ENCODE data around the gene CCDC40. TPM values are rescaled to one million over a fixed set of nuclear protein-coding genes. Genes with fewer than 3 reads are reported as not detected.

CCDC40 gene
- total and polyA plus RNA-seq, 9 of the 15 experiments (the other 6 are each of a cell fraction or from before 2014, with no cell fraction given): 0.07 to 0.33 TPM; not detected in 7

DNA sequence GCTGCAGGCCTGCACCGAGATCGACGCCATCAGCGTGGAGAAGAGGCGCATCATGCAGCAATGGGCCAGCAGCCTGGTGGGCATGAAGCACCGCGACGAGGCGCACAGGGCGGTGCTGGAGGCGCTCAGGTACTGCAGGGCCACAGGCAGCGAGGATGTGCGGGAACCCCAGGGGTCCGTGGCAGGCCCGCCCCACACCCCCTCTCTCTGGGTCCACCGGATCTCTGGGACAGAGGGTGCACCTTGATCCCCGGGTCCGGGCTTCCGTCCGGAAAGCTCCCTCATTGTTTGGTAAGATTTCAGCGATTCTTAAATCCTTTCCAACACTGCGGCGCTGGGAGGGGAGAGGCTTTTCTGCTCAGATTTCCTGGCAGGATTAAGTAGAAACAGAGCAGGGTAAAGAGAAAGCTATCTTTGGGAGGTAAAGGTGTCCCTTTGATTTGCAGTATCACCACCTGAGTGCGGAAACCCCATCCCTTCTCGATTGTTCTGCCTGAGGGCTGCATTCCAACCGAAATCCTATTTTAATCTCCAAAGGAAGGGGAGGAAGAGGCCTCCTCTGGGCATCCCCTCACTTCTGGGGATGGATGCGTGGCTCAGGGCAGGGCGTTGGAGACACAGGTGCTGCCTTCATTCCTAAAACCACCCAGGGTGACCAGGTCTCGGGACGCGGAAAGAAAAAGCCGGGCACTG is 29.2 kb downstream of the CCDC40 start:
- 45% methylated on average over 16 of the region's 32 CpGs for WGBS (ENCODE audit: insufficient coverage, low coverage, missing lambda C conversion rate)
- POLR2A ChIA-PET: no interaction called here
- no TSS peak for BruUV-seq (replicated peaks)
- H3K9ac ChIP-seq (ENCODE audit: insufficient read depth in 1 of 2, low read depth in 2 of 2, low read length in 2 of 2): no peak overlapping the region
- DNase-seq (ENCODE audit: extremely low read depth in 1 of 4, low spot score in 3 of 4) (no peak), ATAC-seq (no peak), FAIRE-seq (no peak)
- in situ Hi-C loops (cut with MboI) (no loop called here), intact Hi-C loops (cut with micrococcal nuclease) (no loop called here)
- no peaks in the 10 kb centered on the region for H4K20me1 ChIP-seq (replicated peaks; ENCODE audit: control insufficient read depth, insufficient read depth, low read length)
- H2AFZ ChIP-seq (ENCODE audit: low read depth, low read length): no peak overlapping the region
- H3K79me2 ChIP-seq (ENCODE audit: control insufficient read depth, insufficient read depth, low read length): no peaks in the 10 kb centered on the region
- H3K4me1 ChIP-seq (replicated peaks in 1 of 2; ENCODE audit: control insufficient read depth in 2 of 2, insufficient read depth in 2 of 2, low read length in 2 of 2): peaks cover 15 to 20% of the 10 kb centered on the region in 2 experiments
- no peak overlapping the region for H3K4me3 ChIP-seq
- no peak overlapping the region for H3K4me2 ChIP-seq (ENCODE audit: insufficient read depth, low read length)
- TF ChIP-seq, protein P1, sequence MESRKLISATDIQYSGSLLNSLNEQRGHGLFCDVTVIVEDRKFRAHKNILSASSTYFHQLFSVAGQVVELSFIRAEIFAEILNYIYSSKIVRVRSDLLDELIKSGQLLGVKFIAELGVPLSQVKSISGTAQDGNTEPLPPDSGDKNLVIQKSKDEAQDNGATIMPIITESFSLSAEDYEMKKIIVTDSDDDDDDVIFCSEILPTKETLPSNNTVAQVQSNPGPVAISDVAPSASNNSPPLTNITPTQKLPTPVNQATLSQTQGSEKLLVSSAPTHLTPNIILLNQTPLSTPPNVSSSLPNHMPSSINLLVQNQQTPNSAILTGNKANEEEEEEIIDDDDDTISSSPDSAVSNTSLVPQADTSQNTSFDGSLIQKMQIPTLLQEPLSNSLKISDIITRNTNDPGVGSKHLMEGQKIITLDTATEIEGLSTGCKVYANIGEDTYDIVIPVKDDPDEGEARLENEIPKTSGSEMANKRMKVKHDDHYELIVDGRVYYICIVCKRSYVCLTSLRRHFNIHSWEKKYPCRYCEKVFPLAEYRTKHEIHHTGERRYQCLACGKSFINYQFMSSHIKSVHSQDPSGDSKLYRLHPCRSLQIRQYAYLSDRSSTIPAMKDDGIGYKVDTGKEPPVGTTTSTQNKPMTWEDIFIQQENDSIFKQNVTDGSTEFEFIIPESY (CRISPR knock-in tag; IDR thresholded peaks at IDR 0.05): peak; percentile 92
- TF ChIP-seq, protein P2, sequence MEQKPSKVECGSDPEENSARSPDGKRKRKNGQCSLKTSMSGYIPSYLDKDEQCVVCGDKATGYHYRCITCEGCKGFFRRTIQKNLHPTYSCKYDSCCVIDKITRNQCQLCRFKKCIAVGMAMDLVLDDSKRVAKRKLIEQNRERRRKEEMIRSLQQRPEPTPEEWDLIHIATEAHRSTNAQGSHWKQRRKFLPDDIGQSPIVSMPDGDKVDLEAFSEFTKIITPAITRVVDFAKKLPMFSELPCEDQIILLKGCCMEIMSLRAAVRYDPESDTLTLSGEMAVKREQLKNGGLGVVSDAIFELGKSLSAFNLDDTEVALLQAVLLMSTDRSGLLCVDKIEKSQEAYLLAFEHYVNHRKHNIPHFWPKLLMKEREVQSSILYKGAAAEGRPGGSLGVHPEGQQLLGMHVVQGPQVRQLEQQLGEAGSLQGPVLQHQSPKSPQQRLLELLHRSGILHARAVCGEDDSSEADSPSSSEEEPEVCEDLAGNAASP (IDR thresholded peaks at IDR 0.05): no peak
- H3K36me3 ChIP-seq (ENCODE audit: control insufficient read depth, insufficient read depth, low read length): no peaks in the 10 kb centered on the region
- no peaks in the 10 kb centered on the region for H3K9me3 ChIP-seq (replicated peaks; ENCODE audit: control insufficient read depth, insufficient read depth, low read depth, low read length)
- no peaks in the 10 kb centered on the region for H3K9me1 ChIP-seq (ENCODE audit: control insufficient read depth, insufficient read depth, low read length)
- CTCF ChIA-PET (ENCODE audit: low intra/inter-chr PET ratio): no interaction called here
- peaks cover 4 to 52% of the 10 kb centered on the region in 2 experiments for H3K27me3 ChIP-seq (ENCODE audit: control insufficient read depth in 2 of 2, insufficient read depth in 2 of 2, low read length in 2 of 2)
- H3K27ac ChIP-seq (ENCODE audit: extremely low read depth, low read depth, low read length): no peak overlapping the region

Measured in K562 (cell line).